Retinal pigment epithelial cell (primary cell): ENCODE results near the gene SFTPB.

Source experiments
- DNase-seq: peaks from one replicate; pipeline ENCODE4 v3.0.0-alpha.2; 2010; ENCODE audit warnings: low read depth
- H3K4me3 ChIP-seq: 2 replicates; pipeline ENCODE4 v1.5.1; 2011; ENCODE audit warnings: mild to moderate bottlenecking, low read length, control low read depth, moderate library complexity
- CTCF ChIP-seq: conservative IDR thresholded peaks from 2 replicates; pipeline ENCODE4 v1.5.1; 2011; ENCODE audit warnings: low read depth, low read length, control low read depth, inconsistent platforms

SFTPB gene

GRCh38 chr2:85666435-85667316 is 1.3 kb downstream of the SFTPB start:
- TF ChIP-seq CTCF: no peak
- DNase-seq: no peak

GRCh38 chr2:85666016-85666415 is 2.0 kb downstream of the SFTPB start:
- TF ChIP-seq CTCF: no peak
- DNase-seq: no peak
- H3K4me3 ChIP-seq: no peak overlapping the region

More at GRCh38 chr2:85666435-85667316, 1.3 kb downstream of the SFTPB start:
- H3K4me3 ChIP-seq: no peak overlapping the region

- TF ChIP-seq CTCF: no peak
- no peak overlapping the region for H3K4me3 ChIP-seq
- DNase-seq: no peak
Measured at GRCh38 chr2:85665264-85665937, 2.6 kb downstream of the SFTPB start.

GRCh38 chr2:85663594-85664565 is 4.1 kb downstream of the SFTPB start:
- H3K4me3 ChIP-seq: no peak overlapping the region
- no peak for TF ChIP-seq CTCF
- no peak for DNase-seq

- no peak for DNase-seq
- no peak for TF ChIP-seq CTCF
- no peak overlapping the region for H3K4me3 ChIP-seq
Measured at GRCh38 chr2:85662899-85663593, 5.0 kb downstream of the SFTPB start.

GRCh38 chr2:85661139-85661858 is 6.7 kb downstream of the SFTPB start:
- no peak for TF ChIP-seq CTCF
- DNase-seq: no peak
- H3K4me3 ChIP-seq: no peak overlapping the region
